ENCODE results near the gene PPP3CB. TPM values are rescaled to one million over a fixed set of nuclear protein-coding genes. Genes with fewer than 3 reads are reported as not detected.

PPP3CB gene
- total and polyA plus RNA-seq, 7 donors = 21.0 to 103 (median 75.5) TPM

- TF ChIP-seq, protein P1, sequence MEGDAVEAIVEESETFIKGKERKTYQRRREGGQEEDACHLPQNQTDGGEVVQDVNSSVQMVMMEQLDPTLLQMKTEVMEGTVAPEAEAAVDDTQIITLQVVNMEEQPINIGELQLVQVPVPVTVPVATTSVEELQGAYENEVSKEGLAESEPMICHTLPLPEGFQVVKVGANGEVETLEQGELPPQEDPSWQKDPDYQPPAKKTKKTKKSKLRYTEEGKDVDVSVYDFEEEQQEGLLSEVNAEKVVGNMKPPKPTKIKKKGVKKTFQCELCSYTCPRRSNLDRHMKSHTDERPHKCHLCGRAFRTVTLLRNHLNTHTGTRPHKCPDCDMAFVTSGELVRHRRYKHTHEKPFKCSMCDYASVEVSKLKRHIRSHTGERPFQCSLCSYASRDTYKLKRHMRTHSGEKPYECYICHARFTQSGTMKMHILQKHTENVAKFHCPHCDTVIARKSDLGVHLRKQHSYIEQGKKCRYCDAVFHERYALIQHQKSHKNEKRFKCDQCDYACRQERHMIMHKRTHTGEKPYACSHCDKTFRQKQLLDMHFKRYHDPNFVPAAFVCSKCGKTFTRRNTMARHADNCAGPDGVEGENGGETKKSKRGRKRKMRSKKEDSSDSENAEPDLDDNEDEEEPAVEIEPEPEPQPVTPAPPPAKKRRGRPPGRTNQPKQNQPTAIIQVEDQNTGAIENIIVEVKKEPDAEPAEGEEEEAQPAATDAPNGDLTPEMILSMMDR (IDR thresholded peaks at IDR 0.05) = no peak
- TF ChIP-seq POLR2A (IDR thresholded peaks at IDR 0.05) (no peak), POLR2AphosphoS5 (IDR thresholded peaks at IDR 0.05) (no peak), EP300 (IDR thresholded peaks at IDR 0.05) (no peak)
- intact Hi-C loops (cut with DNase I) = no loop called here
- Histone ChIP-seq H3K4me1 (peaks cover 0 to 25% (median 17%) of the 10 kb centered on the region in 4 donors), H3K27ac (no peak overlapping the region), H3K27me3 (no peaks in the 10 kb centered on the region), H3K36me3 (peaks cover 0 to 4% (median 0%) of the 10 kb centered on the region in 4 donors), H3K9me3 (no peaks in the 10 kb centered on the region), H3K4me3 (no peak overlapping the region)
- 79 to 83% methylated on average over 4 of the region's 4 CpGs for WGBS, 2 donors
- no peak for DNase-seq
These were observed 86.8 kb downstream of the PPP3CB start for GRCh38 chr10:73408978-73409521.

DNA sequence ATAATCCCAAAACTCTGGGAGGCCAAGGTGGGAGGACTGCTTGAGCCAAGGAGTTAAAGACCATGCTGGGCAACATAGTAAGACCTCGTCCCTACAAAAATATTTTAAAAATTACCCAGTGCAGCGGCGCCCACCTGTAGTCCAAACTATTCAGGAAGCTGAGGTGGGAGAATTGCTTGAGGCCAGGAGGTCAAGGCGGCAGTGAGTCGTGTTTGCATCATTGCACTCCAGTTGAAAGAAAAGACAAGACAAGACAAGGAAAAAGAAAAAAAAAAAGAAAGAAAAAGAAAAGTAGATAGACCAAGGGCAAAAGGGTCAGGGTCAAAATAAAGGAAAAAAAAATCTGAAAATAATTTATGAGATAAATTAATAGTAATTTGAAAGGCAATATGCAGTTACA, 87.8 kb downstream of the PPP3CB start:
- no peak overlapping the region for H3K4me3 ChIP-seq
- TF ChIP-seq, protein P1 (IDR thresholded peaks at IDR 0.05) = no peak
- TF ChIP-seq EP300 (IDR thresholded peaks at IDR 0.05) = no peak
- TF ChIP-seq POLR2A (IDR thresholded peaks at IDR 0.05) = no peak
- no peak for TF ChIP-seq POLR2AphosphoS5 (IDR thresholded peaks at IDR 0.05)
- intact Hi-C loops (cut with DNase I) = no loop called here
- no peak for DNase-seq
- H3K27ac ChIP-seq = no peak overlapping the region
- H3K4me1 ChIP-seq = peaks cover 0 to 26% (median 17%) of the 10 kb centered on the region in 4 donors
- H3K36me3 ChIP-seq = peaks cover 0 to 4% (median 0%) of the 10 kb centered on the region in 4 donors
- WGBS, 2 donors = 91 to 92% methylated on average over 5 of the region's 5 CpGs
- no peaks in the 10 kb centered on the region for H3K9me3 ChIP-seq
- H3K27me3 ChIP-seq = no peaks in the 10 kb centered on the region

- Histone ChIP-seq H3K27me3 (no peaks in the 10 kb centered on the region), H3K4me3 (no peak overlapping the region), H3K27ac (no peak overlapping the region), H3K9me3 (no peaks in the 10 kb centered on the region), H3K36me3 (peaks cover 0 to 4% (median 0%) of the 10 kb centered on the region in 4 donors), H3K4me1 (peaks cover 0 to 20% (median 11%) of the 10 kb centered on the region in 4 donors)
- TF ChIP-seq, protein P1 (IDR thresholded peaks at IDR 0.05) = no peak
- TF ChIP-seq POLR2AphosphoS5 (IDR thresholded peaks at IDR 0.05) (no peak), POLR2A (IDR thresholded peaks at IDR 0.05) (no peak), EP300 (IDR thresholded peaks at IDR 0.05) (no peak)
- 88 to 89% methylated on average over 1 of the region's 1 CpG for WGBS, 2 donors
- no peak for DNase-seq
- intact Hi-C loops (cut with DNase I) = no loop called here
These were observed 88.3 kb downstream of the PPP3CB start for GRCh38 chr10:73407495-73407894.

DNA sequence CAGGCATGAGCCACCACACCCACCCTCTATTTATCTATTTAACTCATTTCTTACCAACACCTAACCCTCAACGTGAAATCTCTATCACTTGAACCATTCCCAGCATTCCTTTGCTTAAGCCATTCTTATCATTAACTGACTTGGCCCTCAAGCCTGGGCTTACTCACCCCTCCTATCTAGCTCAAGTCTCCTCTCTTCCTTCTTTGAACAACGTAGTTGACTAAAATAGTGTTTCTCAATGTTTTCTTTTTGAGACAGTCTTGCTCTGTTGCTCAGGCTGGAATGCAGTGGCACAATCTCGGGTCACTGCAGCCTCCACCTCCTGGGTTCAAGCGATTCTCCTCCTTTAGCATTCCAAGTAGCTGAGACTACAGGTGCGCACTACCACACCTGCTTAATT, 89.0 kb downstream of the PPP3CB start:
- H3K4me3 ChIP-seq = no peak overlapping the region
- 88 to 93% methylated on average over 5 of the region's 5 CpGs for WGBS, 2 donors
- intact Hi-C loops (cut with DNase I) = no loop called here

More for the DNA sequence above, 89.0 kb downstream of the PPP3CB start:
- Histone ChIP-seq H3K27ac (no peak overlapping the region), H3K27me3 (no peaks in the 10 kb centered on the region), H3K9me3 (no peaks in the 10 kb centered on the region), H3K36me3 (peaks cover 0 to 4% (median 0%) of the 10 kb centered on the region in 4 donors), H3K4me1 (peaks cover 0 to 13% (median 4%) of the 10 kb centered on the region in 4 donors)
- no peak for DNase-seq
- TF ChIP-seq POLR2AphosphoS5 (IDR thresholded peaks at IDR 0.05) (no peak), EP300 (IDR thresholded peaks at IDR 0.05) (no peak), POLR2A (IDR thresholded peaks at IDR 0.05) (no peak)
- TF ChIP-seq, protein P1 (IDR thresholded peaks at IDR 0.05) = no peak
